Astrocyte of the cerebellum (primary cell): Measurements from ENCODE around the gene CAPN12.
"Not testable (repeated sequence)": the region's sequence is repeated elsewhere in the genome, so short reads cannot be mapped to it uniquely, and the experiment has no call there.

Source experiments
- DNase-seq: peaks from one replicate; pipeline ENCODE4 v3.0.0-alpha.2; 2011; ENCODE audit warnings: low read depth
- H3K4me3 ChIP-seq: 2 replicates; pipeline ENCODE4 v1.5.1; 2011; ENCODE audit warnings: mild to moderate bottlenecking, low read depth, low read length, moderate library complexity
- in situ Hi-C: cut with HindIII; loops from 2 replicates; pipeline ENCODE4 v1.10.0; 2017; ENCODE audit warnings: low sequenced_read_pairs
- TF ChIP-seq, protein P1 (sequence below): IDR thresholded peaks from 2 replicates; pipeline ENCODE4 v1.5.1; 2012; ENCODE audit warnings: low read length, low read depth, moderate library complexity, mild to moderate bottlenecking; ENCODE audit errors: missing control alignments

The CAPN12 gene

DNA sequence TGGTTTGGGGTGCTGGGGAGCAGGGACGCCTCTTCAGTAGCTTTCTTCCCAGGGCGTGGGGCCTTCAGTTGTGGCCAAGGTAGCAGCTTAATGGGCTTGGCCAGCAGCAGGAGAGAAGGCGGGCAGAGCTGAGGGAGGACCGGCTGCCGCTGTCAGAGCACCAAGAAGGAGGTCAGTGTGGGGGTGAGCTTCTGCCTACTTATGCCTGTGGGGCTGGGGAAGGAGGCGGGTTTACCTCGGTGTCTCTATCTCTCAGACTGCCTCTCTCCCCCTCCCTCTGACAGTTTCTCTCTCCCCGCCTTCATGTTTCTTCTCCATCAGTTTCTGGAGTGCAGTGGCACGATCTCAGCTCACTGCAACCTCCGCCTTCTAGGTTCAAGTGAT, at the start of gene CAPN12:
Gene CAPN12, minus strand, starts transcription at position 177 of the 384 bp plus-strand sequence. CDS start 309 bp downstream, outside the sequence.
- TF ChIP-seq, protein P1, sequence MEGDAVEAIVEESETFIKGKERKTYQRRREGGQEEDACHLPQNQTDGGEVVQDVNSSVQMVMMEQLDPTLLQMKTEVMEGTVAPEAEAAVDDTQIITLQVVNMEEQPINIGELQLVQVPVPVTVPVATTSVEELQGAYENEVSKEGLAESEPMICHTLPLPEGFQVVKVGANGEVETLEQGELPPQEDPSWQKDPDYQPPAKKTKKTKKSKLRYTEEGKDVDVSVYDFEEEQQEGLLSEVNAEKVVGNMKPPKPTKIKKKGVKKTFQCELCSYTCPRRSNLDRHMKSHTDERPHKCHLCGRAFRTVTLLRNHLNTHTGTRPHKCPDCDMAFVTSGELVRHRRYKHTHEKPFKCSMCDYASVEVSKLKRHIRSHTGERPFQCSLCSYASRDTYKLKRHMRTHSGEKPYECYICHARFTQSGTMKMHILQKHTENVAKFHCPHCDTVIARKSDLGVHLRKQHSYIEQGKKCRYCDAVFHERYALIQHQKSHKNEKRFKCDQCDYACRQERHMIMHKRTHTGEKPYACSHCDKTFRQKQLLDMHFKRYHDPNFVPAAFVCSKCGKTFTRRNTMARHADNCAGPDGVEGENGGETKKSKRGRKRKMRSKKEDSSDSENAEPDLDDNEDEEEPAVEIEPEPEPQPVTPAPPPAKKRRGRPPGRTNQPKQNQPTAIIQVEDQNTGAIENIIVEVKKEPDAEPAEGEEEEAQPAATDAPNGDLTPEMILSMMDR: no peak
- no peak for DNase-seq
- in situ Hi-C loops: no loop called here
- no peak within 1 kb of the TSS for H3K4me3 ChIP-seq

- TF ChIP-seq, protein P1: no peak
- no peak for DNase-seq
- H3K4me3 ChIP-seq: no peak overlapping the region
- in situ Hi-C loops: no loop called here
Measured at GRCh38 chr19:38793671-38794070, 49.4 kb upstream of the CAPN12 start.

- in situ Hi-C loops: no loop called here
Measured at GRCh38 chr19:38793177-38793576, 48.9 kb upstream of the CAPN12 start.

DNA sequence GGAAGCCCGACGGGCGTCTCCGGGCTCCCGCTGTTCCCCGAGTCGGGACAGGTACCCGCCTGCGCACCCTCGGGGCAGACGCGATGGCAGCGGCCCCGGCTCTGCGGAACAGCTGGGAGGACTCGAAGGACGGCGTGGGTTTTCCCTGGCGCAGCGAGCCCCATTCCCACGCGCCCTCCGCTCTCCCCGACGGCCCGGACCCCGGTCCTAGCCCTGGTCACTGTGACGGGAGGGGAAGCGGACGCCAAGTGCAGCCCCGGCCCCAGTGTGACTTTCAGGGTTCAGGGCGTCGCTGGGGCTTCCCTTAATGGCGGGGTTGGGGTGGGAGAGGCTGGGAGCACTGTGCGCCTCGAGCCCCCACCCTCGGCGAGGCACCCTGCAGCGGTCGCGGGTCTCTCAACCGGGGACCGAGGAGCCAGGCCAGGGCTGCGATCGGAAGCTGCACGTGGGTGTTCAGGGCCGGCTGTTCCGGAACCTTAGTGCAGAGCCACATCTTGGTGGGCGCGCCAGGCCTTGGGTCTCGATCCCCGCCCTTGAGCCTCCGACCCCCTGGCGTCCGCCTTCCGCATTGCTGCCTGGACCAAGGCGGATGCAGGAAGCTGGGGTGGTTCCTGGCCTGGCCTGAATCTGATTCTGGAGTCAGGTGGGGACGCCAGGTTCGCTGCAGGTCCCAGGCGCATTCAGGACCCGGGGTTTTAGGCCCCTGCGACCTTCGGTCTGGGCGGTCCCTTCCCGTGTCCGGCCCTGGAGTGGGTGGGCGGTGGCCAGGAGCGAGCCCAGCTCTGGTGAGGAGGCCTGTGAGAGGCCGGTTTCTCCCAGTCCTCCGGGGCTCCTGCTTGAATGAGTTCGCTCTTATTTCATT, 48.2 kb upstream of the CAPN12 start:
- in situ Hi-C loops: no loop called here
- TF ChIP-seq, protein P1: peak; percentile 22
- DNase-seq: no peak
- H3K4me3 ChIP-seq: no peak overlapping the region

More at GRCh38 chr19:38793177-38793576, 48.9 kb upstream of the CAPN12 start:
- TF ChIP-seq, protein P1: no peak
- no peak overlapping the region for H3K4me3 ChIP-seq
- DNase-seq: no peak

- in situ Hi-C loops, DNase-seq, H3K4me3 ChIP-seq: not testable (repeated sequence)
Measured at GRCh38 chr19:38791451-38792064, 47.3 kb upstream of the CAPN12 start.

- H3K4me3 ChIP-seq, DNase-seq, in situ Hi-C loops: not testable (repeated sequence)
Measured at GRCh38 chr19:38790507-38791403, 46.5 kb upstream of the CAPN12 start.

GRCh38 chr19:38788478-38789243, 44.4 kb upstream of the CAPN12 start, which contains the start of gene LGALS7B:
Gene LGALS7B (plus strand): TSS chr19:38789200. CDS start chr19:38789227, 27 bp downstream.
- in situ Hi-C loops: no loop called here
- DNase-seq: no peak
- H3K4me3 ChIP-seq: no peak within 1 kb of the TSS
- TF ChIP-seq, protein P1: no peak
